HG03469 (cell line): ENCODE data around the gene RAP1A.
"Not testable (repeated sequence)": the region's sequence is repeated elsewhere in the genome, so short reads cannot be mapped to it uniquely, and the experiment has no call there.

Experiments
- ATAC-seq: cut with Tn5 transposase; IDR thresholded peaks from one replicate; pipeline ENCODE4 v1.9.1; 2021; ENCODE audit warnings: mild to moderate bottlenecking, moderate library complexity, moderate number of reproducible peaks; ENCODE audit not compliant: unreplicated experiment

Gene RAP1A

DNA sequence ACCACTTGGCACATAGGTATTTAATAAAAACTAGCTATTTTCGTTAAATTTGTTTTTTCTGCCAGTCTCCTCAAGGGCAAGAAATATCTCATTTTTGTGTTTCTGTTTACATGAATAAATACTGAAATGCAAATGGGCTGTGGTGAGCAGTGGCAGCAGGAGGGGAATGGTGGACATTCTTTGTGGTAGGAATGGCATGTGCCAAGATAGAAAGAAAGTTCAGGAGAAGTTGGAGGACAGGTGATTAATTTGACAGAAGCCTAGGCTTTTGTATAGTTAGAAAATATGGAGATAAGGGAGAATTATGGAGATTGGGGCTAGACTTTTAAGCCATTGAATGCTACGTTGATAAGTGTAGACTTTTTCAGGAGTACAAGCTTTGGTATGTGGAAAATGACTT lies 8.6 kb downstream of the RAP1A start:
- ATAC-seq = no peak

DNA sequence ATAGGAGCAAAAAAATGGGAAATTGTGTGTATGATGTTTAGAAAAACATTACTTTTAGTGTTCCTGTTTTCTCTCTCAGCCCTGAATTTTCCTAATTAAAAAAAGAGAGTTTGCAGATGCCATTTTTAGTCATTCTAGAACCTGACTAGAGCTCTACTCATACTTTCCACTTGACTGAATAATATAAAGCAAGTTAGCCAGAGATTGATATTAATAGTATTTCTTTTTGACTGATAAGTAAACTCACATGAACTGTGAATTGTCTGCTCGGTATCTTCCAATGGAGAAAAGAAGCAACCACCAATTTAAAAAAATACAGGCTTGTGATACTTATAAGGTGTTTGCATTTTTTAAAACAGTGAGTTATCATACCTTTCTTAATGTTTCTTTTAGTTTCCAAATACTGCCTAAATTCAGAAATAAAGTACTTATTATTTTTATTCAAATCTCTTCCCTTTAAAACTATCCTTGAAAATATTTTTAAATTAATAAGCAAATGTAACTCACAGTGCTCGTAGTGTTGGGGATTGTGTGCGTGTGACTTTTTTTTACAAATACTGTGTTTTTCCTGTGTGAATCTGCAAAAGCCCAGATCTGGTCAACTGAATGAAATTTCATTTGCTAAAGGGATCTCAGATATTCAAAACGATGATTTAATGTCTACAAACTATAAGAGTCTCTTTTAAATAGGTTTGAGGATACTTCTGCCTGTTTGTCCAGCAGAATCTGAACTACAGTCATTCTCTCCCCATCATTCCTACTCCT lies 9.8 kb downstream of the RAP1A start:
- ATAC-seq = no peak

DNA sequence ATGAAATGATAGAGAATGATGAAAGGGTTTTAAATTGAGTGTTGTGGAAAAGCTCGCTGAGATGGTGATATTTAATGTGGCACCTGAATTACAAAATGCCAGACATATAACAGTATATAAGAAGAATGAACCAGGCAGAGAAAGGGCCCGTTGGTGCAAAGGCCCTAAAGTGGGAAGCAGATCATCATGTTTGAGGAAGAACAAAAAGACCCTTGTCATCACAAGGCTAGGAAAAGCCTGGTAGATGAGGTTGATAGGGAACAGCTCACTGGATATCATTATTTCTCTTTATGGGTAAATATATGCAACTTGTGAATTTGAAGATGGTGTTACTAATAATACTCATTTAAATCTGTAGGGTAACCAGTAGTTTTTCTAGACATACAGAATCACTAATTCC lies 11.0 kb downstream of the RAP1A start:
- ATAC-seq = no peak

DNA sequence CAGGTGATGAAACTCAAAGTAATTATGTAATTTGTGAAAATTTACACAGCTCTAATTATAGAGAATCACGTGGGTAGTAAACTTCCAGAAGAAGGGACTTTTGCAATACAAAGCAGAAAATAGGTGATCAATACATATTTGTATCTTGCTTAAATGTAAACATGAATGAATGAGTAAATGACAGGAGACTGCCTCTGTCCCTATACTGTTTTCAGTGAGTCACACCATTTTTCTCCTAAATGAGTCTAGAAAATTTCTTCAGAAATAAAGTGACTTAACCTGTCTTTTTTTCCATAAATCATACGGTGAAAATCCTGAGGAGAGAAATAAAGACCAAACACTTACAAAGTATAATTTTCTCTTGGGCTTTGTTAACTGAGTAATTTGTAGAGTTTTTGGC lies 11.9 kb downstream of the RAP1A start:
- ATAC-seq = no peak

DNA sequence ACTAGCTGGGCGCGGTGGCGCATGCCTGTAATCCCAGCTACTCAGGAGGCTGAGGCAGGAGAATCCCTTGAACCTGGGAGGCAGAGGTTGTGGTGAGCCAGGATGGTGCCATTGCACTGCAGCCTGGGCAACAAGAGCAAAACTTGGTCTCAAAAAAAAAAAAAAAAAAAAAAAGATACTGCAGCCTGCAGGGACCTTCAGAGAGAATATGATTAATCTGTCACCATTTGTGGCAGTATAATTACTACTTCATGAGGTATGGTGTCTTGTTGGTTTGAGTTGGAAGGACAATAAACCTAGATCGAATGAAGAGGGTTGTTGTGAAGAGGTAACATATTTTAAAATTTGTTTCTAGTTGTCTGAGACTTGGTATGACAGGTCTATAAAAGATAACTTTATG lies 13.2 kb downstream of the RAP1A start:
- not testable (repeated sequence) for ATAC-seq

DNA sequence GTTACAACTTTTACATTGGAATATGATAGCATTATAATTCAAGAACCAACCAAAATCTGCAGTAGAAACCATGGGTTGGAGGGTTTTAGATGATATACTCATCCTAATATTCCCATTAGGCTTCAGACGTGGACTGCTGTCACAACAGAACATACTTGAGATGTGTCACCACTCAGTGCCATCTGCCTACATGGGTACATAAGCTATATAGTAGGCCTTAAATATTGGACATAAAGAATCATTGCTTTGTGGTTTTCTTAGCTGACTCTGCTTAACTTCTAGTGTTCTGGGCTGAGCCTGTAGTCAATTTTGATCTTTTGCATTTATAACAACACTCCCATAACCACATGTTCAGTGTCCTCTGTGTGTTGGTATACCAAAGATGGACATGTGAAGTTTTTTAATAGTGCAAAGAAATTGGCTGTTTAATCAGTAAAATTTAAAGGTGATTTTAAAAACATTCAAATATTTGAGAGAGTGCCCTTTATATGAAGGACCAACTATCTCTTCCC lies 14.2 kb downstream of the RAP1A start:
- no peak for ATAC-seq

DNA sequence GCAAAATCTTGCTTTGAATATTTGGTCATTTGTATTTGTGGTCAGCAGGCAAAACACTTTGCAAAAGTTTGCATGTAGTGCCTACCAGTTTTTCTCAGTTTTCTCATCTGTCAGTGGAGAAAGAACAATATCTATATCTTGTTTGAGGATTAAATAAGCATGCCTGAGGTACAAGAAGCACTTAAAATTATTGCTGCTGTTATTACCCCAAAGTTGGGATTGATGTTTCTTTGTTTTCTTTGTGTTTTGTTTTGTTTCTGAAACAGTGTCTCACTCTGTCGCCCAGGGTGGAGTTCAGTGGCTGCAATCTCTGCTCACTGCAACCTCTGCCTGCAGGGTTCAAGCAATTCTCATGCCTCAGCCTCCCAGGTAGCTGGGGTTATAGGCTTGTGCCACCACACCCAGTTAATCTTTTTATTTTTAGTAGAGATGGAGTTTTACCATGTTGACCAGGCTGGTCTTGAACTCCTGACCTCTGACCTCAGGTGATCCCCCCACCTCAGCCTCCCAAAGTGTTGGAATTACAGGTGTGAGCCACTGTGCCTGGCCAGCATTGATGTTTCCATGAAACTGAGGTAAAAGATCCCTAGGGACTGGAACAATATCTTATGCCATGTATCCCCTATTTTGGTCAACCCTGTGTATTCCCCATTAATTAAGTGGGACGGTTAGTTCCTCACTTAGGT lies 15.9 kb downstream of the RAP1A start:
- ATAC-seq = no peak

DNA sequence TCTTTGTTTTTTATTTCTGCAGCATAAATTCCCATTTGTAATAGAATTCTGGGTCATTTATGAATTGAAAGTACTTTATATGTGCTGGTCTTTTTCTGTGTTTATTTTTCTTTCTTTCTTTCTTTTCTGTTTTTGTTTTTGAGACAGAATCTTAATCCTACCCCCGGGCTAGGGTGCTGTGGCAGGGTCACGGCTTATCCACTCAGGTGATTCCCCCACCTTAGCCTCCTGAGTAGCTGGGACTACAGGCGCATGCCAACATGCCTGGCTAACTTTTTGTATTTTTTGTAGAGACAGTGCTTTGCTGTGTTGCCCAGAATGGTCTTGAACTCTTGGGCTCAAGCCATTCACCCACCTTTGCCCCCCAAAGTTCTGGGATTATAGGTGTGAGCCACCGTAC lies 18.7 kb downstream of the RAP1A start:
- ATAC-seq = no peak

DNA sequence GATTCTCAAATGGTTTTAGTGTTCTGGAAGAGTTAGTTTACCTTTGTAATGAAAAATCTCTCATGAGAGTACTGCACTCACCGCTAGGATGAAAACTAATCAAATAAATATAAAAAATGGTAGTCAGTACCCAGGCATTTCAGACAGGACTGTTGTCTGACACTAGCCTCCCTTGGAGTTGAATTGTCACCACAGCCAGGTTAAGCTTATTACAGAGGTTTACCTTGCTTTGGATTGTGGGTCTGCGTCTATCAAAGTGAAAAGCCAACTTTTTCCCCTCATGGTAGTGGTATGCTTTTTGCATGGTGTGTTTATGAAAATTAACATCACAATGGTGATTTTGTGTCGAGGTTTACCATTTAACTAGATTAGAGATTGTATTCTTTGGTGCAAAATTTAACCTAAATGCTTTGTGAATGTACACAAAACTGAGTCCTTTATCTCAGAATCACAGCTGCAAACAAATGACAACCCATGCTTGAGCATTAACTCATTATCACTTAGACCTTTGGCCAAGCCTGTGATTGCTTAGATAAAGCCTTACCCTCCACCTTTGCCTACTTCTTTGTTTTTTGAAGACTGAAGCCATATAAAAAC lies 20.1 kb downstream of the RAP1A start:
- ATAC-seq = no peak

DNA sequence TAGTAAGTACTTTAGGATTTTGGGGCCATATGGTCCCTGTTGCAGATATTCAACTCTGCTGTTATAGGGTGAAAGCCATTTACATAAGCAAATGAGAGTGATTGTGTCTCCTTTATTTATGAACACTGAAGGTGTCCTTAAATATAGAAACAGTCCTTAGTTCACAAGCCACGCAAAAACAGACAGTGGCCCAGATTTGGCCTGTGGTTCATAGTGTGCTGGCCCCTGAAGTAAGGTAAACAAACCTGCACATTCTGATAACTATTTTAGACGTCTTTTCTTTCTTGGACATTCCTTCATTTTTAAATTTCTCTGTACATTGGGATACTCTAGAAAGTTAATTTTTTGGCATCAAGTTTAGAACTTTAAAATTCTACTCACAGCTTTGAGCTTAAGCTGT lies 23.5 kb downstream of the RAP1A start:
- ATAC-seq = no peak

DNA sequence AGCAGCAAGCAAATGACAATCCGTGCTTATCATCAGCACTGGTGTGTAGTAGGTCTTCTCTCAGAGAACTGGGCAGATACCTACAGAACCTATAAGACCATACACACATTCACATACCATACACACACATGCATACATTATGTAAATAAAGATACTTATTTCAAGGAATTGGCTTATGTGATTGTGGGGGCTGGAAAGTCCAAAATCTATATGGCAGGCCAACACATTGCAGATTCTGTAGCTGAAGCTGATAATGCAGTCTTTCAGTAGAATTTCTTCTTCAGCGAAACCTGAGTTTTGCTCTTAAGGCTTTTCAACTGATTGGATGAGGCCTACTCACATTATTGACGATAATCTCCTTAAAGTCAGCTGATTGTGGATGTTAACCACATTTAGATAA lies 24.1 kb downstream of the RAP1A start:
- ATAC-seq = no peak

DNA sequence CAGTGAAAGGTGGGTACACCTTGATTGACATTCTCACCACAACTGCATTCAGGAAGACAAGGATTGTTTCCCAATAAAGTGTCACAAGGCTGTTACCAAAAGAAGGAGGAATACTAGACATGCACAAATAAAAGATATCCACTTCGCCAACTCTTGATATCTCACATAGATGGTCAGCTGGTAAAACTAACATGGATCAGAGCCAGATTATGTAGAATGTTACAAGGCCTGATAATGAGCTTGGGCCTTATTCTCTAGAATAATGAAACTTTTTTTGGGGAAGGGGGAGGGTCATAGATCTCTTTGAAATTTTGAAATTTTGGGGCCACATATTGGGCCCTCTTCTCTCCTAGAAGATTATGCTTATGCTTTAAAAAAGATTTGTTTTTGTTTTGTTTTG lies 24.9 kb downstream of the RAP1A start:
- no peak for ATAC-seq

DNA sequence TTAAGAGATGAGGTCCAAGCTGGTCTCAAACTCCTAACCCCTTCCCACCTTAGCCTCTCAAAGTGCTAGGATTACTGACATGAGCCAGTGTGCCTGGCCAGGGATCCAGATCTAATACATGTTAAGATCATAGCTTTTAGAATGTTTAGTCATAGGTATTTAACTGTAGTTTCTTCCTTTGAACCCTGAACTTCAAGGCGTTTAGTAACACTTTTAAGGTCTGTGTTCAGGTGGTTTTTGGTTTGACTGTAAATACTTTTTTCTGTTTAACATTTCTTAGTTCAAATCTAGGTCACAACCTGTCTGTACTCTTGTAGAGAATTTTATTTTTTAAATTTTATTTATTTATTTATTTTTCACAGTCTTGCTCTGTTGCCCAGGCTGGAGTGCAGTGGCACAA lies 28.1 kb downstream of the RAP1A start:
- ATAC-seq = no peak

DNA sequence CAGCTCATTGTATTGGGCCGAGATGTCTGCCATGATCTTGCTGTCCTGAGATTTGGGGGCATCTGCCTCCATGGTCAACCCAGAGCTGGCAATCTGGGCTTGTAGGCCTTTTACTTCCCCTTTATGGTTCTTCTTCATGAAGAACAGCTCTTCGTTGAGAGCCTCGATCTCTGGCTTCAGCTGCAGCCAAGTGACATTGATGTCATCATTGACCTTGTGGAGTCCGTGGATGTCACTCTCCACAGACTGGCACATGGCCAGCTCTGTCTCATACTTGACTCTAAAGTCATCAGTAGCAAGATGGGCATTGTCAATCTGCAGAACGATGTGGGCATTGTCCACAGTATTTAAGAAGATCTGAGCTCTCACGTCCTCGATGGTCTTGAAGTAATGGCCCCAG lies 29.2 kb downstream of the RAP1A start:
- no peak for ATAC-seq

DNA sequence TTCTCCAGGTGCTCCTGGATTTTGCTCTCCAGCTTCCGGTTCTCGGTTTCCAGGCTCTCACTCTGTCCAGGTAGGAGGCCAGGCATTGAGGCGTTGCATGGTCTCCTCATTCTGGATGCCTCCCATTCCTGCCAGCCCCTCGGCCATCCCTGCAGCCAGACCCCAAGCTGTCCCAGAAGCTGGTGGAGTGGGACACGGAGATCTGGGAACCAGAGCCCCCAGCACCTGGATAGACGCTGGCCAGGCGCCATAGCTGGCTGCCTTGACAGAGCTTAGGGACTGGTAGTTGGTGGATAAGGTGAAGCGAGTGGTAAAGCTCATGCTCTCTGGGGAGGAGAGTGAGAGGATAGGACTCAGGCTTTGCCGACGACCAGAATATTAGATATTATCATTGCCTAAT lies 29.6 kb downstream of the RAP1A start:
- no peak for ATAC-seq

DNA sequence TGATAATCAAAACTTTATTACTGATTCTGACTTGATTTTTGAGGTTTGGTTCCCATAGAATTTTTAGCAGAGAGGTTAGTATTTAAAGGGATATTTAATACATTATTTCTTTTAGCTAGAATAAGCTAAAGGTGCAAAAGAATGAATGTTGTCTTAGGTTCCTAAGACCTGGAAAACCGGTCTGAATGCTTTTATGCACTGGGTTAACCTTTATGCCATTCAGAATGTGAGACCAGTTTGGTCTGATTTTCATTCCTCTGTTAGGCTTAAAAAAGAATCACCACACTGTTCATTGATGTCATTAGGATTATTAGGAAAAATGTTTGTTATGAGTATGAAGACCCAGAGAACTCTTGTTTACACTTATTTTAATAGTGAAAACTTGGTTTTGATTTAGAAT lies 30.1 kb downstream of the RAP1A start:
- no peak for ATAC-seq

DNA sequence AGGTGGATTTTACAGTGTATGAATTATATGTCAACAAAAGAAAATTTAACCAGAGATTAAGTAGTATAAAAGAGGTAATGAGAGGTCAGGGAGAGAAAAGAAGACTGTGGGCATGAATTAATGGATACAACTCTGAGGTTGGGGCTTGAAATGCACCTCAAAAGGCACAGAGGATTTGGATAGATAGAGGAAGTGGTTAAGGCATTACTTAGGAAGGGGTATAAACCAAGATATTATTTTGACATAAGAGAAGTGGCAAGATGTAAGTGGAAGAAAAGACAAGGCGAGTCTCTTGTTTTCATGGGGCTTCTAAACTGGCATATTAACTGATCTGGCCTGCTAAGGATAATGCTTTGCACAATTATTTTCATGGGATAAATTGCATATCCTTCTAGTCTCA lies 34.1 kb downstream of the RAP1A start:
- no peak for ATAC-seq

DNA sequence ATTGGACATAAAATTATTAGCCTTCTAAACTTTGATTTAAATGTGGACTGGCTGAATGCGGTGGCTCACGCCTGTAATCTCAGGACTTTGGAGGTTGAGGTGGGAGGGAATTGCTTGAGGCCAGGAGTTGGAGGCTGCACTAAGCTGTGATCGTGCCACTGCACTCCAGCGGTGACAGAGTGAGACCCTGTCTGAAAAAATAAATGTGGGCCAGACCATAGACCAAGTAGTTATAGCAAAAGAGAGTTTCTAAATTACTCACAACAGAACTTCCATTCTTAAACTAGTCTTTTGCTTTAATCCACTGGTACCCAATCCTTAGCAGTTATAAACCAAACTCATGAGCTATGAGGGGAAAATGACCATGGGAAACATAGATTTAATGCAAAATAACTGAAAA lies 35.2 kb downstream of the RAP1A start:
- ATAC-seq = no peak

DNA sequence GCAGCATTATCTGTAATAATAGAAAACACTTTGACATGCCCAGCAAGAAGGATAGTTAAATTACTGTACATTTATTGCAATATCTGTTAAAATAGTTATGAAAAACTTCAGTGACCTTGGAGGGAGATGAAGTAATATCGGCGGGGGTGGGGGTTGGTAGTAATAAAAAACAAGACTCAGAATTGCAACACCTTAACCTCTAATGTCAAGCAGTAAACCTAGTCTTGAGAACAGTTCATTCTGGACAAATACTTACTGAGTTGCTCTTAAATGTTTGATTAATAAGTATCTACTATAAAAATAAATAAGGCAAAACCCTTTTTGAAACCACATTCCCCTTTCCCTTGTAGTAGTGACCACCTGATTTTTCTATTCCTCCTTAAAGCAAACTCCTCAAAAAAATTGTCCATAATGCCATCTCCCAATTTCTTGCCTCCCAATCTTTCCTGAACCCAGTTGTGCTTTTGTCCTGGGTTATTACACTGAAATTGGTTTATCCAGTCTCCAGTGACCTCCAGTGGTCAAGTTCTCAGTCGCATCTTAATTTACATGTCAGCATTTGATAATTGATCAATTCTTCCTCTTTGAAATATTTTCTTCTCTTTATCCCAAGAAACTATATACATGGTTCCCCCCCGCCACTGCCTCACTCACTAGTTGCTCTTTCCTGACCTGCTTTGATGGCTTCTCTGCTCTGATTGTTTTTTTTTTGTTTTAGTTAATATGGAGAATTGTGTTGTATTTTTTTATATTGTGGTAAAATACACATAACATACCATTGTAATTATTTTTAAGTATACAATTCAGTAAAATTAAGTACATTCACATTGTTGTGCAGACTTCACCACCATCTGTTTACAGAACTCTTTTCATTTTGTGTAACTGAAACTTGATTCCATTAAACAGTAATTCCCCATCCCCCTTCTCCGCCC lies 36.8 kb downstream of the RAP1A start:
- no peak for ATAC-seq

DNA sequence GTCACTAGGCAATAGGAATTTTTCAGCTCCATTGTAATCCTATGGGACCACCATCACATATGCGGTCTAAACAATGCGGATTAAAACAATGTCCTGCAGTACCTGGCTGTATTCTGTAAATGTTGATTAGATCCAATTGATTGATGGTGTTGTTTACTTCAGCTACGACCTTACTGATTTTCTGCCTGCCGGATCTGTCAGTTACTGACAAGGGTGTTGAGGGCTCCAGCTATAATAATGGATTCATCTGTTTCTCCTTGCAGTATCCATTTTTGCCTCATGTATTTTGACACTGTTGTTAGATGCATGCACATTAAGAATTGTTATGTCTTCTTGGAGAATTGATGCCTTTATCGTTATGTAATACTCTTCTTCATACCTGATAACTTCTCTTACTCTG lies 39.0 kb downstream of the RAP1A start:
- no peak for ATAC-seq
